BE2C (cell line): ENCODE measurements around the gene FILIP1.

Source experiments
- DNase-seq: peaks from one replicate; pipeline ENCODE4 v3.0.0-alpha.2; 2020
- H3K27me3 ChIP-seq: fragments of 250-450 bp; sonication (Bioruptor Pico); 2 replicates; pipeline ENCODE4 v1.5.1; 2020; ENCODE audit warnings: mild to moderate bottlenecking
- H3K36me3 ChIP-seq: fragments of 250-450 bp; sonication (Bioruptor Pico); 2 replicates; pipeline ENCODE4 v1.5.1; 2020; ENCODE audit warnings: mild to moderate bottlenecking
- H3K4me1 ChIP-seq: fragments of 250-450 bp; sonication (Bioruptor Pico); 2 replicates; pipeline ENCODE4 v1.5.1; 2020
- H3K4me3 ChIP-seq: 2 replicates; pipeline ENCODE4 v1.5.1; 2011; ENCODE audit warnings: low read depth, low read length
- H3K9me3 ChIP-seq: fragments of 250-450 bp; sonication (Bioruptor Pico); 2 replicates; pipeline ENCODE4 v1.5.1; 2020
- TF ChIP-seq, protein P1 (sequence below): IDR thresholded peaks from 2 replicates; pipeline ENCODE4 v1.5.1; 2012; ENCODE audit warnings: mild to moderate bottlenecking, low read depth, low read length

FILIP1 gene

DNA sequence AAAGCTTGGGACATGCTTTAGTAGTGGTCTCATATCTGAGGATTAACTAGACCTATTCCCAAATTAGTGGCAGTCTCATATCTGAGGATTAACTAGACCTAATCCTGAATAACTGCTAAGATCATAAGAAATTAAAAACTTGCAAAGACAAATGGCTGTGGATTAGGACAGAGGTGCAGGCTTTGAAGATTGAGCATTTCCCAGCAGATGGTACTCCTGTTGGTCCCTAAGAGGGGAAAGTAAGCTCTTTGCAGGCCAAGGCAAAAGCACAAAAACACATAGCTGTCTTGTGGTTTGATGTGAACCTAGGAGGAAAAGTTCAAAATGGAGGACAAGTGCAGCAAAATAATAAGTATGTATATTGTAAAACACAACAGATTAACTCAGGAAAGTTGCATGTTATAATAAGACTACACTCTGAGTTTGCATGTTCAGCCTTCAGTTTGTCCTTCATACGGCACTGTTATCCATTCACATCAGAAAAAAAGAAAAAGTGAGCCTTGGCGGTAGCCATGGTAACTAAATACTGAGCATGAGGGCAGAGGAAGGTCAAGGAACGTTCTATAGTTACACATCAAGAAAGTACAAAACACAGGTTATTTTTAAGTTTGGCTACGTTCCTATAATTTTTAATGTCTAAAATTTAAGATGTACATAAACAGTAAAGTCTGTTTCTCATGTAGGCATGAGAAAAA lies 62.8 kb downstream of the FILIP1 start:
- DNase-seq = no peak
- Histone ChIP-seq H3K27me3 (no peaks in the 10 kb centered on the region), H3K4me3 (no peak overlapping the region), H3K4me1 (no peaks in the 10 kb centered on the region), H3K36me3 (no peaks in the 10 kb centered on the region), H3K9me3 (no peaks in the 10 kb centered on the region)
- TF ChIP-seq, protein P1, sequence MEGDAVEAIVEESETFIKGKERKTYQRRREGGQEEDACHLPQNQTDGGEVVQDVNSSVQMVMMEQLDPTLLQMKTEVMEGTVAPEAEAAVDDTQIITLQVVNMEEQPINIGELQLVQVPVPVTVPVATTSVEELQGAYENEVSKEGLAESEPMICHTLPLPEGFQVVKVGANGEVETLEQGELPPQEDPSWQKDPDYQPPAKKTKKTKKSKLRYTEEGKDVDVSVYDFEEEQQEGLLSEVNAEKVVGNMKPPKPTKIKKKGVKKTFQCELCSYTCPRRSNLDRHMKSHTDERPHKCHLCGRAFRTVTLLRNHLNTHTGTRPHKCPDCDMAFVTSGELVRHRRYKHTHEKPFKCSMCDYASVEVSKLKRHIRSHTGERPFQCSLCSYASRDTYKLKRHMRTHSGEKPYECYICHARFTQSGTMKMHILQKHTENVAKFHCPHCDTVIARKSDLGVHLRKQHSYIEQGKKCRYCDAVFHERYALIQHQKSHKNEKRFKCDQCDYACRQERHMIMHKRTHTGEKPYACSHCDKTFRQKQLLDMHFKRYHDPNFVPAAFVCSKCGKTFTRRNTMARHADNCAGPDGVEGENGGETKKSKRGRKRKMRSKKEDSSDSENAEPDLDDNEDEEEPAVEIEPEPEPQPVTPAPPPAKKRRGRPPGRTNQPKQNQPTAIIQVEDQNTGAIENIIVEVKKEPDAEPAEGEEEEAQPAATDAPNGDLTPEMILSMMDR = no peak

DNA sequence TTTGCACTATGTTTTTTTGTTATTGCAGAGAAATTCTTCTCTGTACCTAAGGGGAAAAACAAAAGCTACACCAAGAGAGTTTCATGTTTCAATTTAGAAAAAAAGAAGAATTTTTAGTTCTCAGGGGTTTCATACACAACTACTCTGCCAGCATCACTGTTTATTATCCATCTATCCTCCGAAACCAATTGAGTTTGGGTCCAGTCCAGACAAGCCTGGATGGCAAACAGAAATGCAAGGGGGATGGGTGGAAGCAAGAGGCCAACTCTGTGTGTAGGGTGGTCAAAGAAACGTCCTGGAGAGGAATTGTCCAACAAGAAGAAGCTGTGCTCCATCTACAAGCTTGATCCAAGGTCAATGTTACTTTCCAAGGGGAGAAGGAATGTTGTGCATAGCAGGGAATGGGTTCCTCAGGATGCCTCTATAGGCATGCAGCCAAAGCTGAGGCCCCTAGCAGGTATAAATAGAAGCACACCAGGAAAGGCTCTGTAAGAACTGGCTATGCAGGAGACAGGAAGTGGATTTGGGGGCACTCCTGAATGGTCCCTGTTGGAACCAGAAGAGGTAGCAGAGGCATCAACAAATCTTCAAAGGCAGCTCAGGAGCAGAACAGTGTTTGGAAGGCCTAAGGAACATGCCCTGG lies 64.4 kb downstream of the FILIP1 start:
- DNase-seq = no peak
- TF ChIP-seq, protein P1 = no peak
- H3K27me3 ChIP-seq = no peaks in the 10 kb centered on the region
- H3K9me3 ChIP-seq = no peaks in the 10 kb centered on the region
- H3K36me3 ChIP-seq = no peaks in the 10 kb centered on the region
- H3K4me1 ChIP-seq = no peaks in the 10 kb centered on the region
- no peak overlapping the region for H3K4me3 ChIP-seq

DNA sequence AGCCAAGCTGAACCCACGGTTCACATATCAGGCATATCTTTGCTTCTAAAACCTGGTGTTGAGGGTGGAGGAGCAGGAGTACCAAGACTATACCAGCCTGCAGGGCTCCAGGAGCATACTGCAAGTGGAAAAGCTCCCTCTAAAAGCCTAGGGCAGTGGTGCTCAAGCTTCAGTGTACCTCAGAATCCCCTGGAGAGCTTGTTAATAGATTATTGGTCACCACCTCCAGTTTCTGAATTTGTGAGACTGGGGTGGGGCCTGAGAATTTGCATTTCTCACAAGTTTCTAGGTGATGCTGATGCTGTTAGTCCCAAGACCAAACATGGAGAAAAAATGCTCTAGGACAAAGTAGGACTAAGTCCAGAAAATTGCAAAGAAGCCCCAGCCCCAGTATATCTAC lies 65.4 kb downstream of the FILIP1 start:
- no peaks in the 10 kb centered on the region for H3K9me3 ChIP-seq
- H3K4me1 ChIP-seq = no peaks in the 10 kb centered on the region
- no peak for DNase-seq
- no peaks in the 10 kb centered on the region for H3K27me3 ChIP-seq
- TF ChIP-seq, protein P1 = no peak
- H3K36me3 ChIP-seq = no peaks in the 10 kb centered on the region
- H3K4me3 ChIP-seq = no peak overlapping the region

DNA sequence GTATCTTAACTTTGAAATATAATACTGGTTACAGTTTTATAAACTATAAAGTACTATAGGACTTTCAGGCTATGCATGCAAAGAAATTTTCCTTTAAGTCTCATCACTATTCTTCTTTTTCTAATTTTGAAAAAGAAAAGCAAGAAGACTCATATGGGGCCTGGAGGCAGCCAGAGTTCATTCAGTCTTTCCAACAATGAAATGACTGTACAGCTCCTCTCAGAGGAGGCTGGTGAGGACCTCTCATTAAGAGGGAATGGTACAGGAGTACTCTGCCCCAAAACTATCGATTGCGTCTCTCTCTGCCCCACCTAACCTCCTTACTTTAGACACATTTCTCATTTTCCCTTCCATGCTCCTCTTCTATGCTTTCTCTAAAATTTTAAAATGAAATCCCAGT lies 66.3 kb downstream of the FILIP1 start:
- no peak for DNase-seq
- TF ChIP-seq, protein P1 = no peak
- H3K36me3 ChIP-seq = no peaks in the 10 kb centered on the region
- H3K9me3 ChIP-seq = no peaks in the 10 kb centered on the region
- H3K4me1 ChIP-seq = no peaks in the 10 kb centered on the region
- H3K4me3 ChIP-seq = no peak overlapping the region
- H3K27me3 ChIP-seq = no peaks in the 10 kb centered on the region

DNA sequence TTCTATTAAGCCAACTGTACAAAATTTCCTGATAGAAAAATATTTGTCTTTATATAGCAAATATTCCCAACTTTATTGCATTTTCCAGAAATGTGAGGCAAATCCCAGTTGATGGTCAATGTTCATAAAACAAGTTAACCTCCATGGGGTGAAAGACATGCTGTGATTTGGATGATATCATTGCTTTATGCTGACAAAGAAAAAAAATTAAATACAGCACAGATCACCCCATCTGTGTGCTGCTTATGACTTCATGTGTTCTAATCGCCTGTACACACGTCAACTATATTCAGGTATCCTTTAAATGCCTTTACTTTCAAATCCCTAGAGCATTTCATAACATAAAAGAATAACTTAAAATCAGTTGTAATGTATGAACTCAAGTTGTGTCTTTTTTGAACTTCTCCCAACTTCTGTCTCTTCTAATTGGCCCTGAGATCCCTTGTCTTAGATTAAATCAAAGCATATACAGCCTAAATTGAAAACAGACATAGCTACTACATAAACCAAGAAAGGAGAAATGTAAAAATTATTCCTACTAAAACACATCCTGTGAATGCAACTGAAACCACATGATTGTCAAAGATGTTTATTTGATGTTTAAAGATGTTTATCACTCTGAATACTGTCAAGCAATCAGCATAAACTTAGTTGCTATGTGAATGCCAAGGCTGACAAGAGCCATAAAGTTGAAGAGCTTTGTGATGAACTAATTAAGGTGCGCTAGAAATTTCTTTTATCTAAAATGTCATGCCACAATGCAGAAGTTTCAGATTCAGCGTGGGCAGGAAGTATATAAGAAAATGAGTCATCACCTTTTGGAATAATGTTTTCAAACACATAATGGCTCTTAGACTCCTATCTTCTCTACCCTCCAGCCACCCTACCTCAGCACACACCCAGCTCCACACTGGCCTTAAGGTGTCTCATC lies 68.7 kb downstream of the FILIP1 start:
- Histone ChIP-seq H3K9me3 (no peaks in the 10 kb centered on the region), H3K4me3 (no peak overlapping the region), H3K4me1 (no peaks in the 10 kb centered on the region), H3K36me3 (no peaks in the 10 kb centered on the region), H3K27me3 (no peaks in the 10 kb centered on the region)
- no peak for DNase-seq
- TF ChIP-seq, protein P1 = no peak
